Neural cell (in vitro differentiated cells): Measurements from ENCODE around the gene CCNE1.
"Not testable (repeated sequence)": the region's sequence is repeated elsewhere in the genome, so short reads cannot be mapped to it uniquely, and the experiment has no call there.

ENCODE experiments used
- CTCF ChIP-seq: fragments of 450-650 bp; IDR thresholded peaks from 2 replicates; pipeline ENCODE4 v1.5.1; 2014; ENCODE audit warnings: antibody characterized with exemption, mild to moderate bottlenecking, moderate library complexity; ENCODE audit not compliant: poor library complexity, severe bottlenecking
- EZH2 ChIP-seq: fragments of 200-600, 300-800 bp; shearing (Covaris generic), sonication (generic); IDR thresholded peaks from 2 replicates; pipeline ENCODE4 v1.6.1; 2014; ENCODE audit warnings: antibody characterized with exemption, low read length, borderline replicate concordance, mild to moderate bottlenecking; ENCODE audit not compliant: insufficient read depth, poor library complexity, severe bottlenecking

GRCh38 chr19:29803951-29804350 lies 7.8 kb upstream of the CCNE1 start:
- not testable (repeated sequence) for TF ChIP-seq CTCF, EZH2
